ENCODE results near the gene PTBP2.

GRCh38 chr1:96747565-96747964 is 26.0 kb downstream of the PTBP2 start:
- TF ChIP-seq GATA2 (IDR thresholded peaks at IDR 0.05; ENCODE audit: low read depth, low read length): no peak
- TF ChIP-seq GATA3 (IDR thresholded peaks at IDR 0.05; ENCODE audit: low read depth, low read length): no peak

Data from SH-SY5Y (cell line).